H1 (cell line): ENCODE data around the gene MYLK4. TPM values are rescaled to one million over a fixed set of nuclear protein-coding genes. Genes with fewer than 3 reads are reported as not detected.

Experiments
- CTCF ChIA-PET: fragments of 300-600 bp; sonication (Branson Sonifier 250); formaldehyde crosslinking; loops from one replicate; lab custom pipeline; 2021; ENCODE audit not compliant: partially characterized antibody; lab: Charles Lee
- POLR2A ChIA-PET: fragments of 300-600 bp; sonication (Branson Sonifier 250); formaldehyde crosslinking; loops from one replicate; lab custom pipeline; 2021; ENCODE audit warnings: inconsistent platforms; ENCODE audit not compliant: partially characterized antibody; lab: Charles Lee
- DNase-seq, 2 experiments: peaks; one replicate each; pipeline versions ENCODE4 v3.0.0 to v3.0.0-alpha.2; 2010 to 2022; ENCODE audit warnings: low spot score in 2 of 2, low read depth in 1 of 2, mixed read lengths in 1 of 2
- FAIRE-seq: peaks from 2 replicates; lab custom pipeline; 2011; peaks lifted over from hg19 to GRCh38; lab: Jason Lieb, UNC
- H2AFZ ChIP-seq: 2 replicates; pipeline ENCODE4 v1.8.1; 2012; ENCODE audit warnings: low read length, inconsistent platforms
- H2AK5ac ChIP-seq: 2 replicates; pipeline ENCODE4 v1.6.1; 2013; ENCODE audit warnings: low read depth, low read length
- H2BK120ac ChIP-seq: replicated peaks from 2 replicates; pipeline ENCODE3; 2013; ENCODE audit warnings: low read depth, low read length, inconsistent platforms
- H2BK12ac ChIP-seq: 2 replicates; pipeline ENCODE4 v1.6.1; 2013; ENCODE audit warnings: low read depth, low read length
- H2BK15ac ChIP-seq: 2 replicates; pipeline ENCODE4 v1.6.1; 2013; ENCODE audit warnings: low read length
- H2BK20ac ChIP-seq: 2 replicates; pipeline ENCODE4 v1.6.1; 2013; ENCODE audit warnings: low read length
- H2BK5ac ChIP-seq: 2 replicates; pipeline ENCODE4 v1.6.1; 2013; ENCODE audit warnings: low read depth, low read length
- H3K14ac ChIP-seq: 2 replicates; pipeline ENCODE4 v1.6.1; 2013; ENCODE audit warnings: inconsistent platforms; ENCODE audit not compliant: insufficient read length
- H3K18ac ChIP-seq: 2 replicates; pipeline ENCODE4 v1.6.1; 2013; ENCODE audit warnings: low read length; ENCODE audit errors: extremely low read depth
- H3K23ac ChIP-seq: 2 replicates; pipeline ENCODE4 v1.6.1; 2013; ENCODE audit warnings: inconsistent platforms; ENCODE audit not compliant: insufficient read length
- H3K23me2 ChIP-seq: 2 replicates; pipeline ENCODE4 v1.6.1; 2013; ENCODE audit warnings: low read depth, low read length
- H3K27ac ChIP-seq: 2 replicates; pipeline ENCODE4 v1.6.1; 2011; ENCODE audit warnings: low read depth, low read length, inconsistent platforms
- H3K27me3 ChIP-seq, 4 experiments: replicated peaks in 1 of 4; 1 replicate in 1 of 4; 2 replicates in 3 of 4; pipeline versions ENCODE4 v1.6.1 to v1.8.1; 2011 to 2013; ENCODE audit warnings: low read length in 3 of 4, mild to moderate bottlenecking in 3 of 4, inconsistent platforms in 2 of 4, mixed read lengths in 2 of 4, moderate library complexity in 1 of 4; ENCODE audit not compliant: control insufficient read depth in 3 of 4, insufficient read depth in 3 of 4; ENCODE audit errors: extremely low read depth in 1 of 4
- H3K36me3 ChIP-seq, 4 experiments: 2 replicates each; pipeline versions ENCODE4 v1.6.1 to v1.8.1; 2011 to 2013; ENCODE audit warnings: mild to moderate bottlenecking in 4 of 4, low read length in 3 of 4, moderate library complexity in 2 of 4, control low read depth in 1 of 4, inconsistent platforms in 1 of 4; ENCODE audit not compliant: insufficient read depth in 4 of 4, control insufficient read depth in 2 of 4
- H3K4ac ChIP-seq: replicated peaks from 2 replicates; pipeline ENCODE3; 2013; ENCODE audit warnings: low read length, low read depth, mixed read lengths, inconsistent platforms; ENCODE audit not compliant: insufficient read length
- H3K4me1 ChIP-seq, 4 experiments: replicated peaks in 1 of 4; 1 replicate in 1 of 4; 2 replicates in 3 of 4; pipeline versions ENCODE4 v1.6.1 to v1.8.1; 2011 to 2013; ENCODE audit warnings: low read length in 3 of 4, inconsistent platforms in 2 of 4, mixed read lengths in 1 of 4; ENCODE audit not compliant: insufficient read depth in 4 of 4, control insufficient read depth in 3 of 4
- H3K4me2 ChIP-seq, 2 experiments: 2 replicates each; pipeline versions ENCODE4 v1.6.1 to v1.8.1; 2011 to 2013; ENCODE audit warnings: low read depth in 2 of 2, low read length in 2 of 2, control low read depth in 1 of 2, inconsistent platforms in 1 of 2, mild to moderate bottlenecking in 1 of 2; ENCODE audit not compliant: insufficient read depth in 1 of 2
- H3K4me3 ChIP-seq, 4 experiments: fragments of 200-600, 300-600 bp in 1 of 4; sonication (generic), shearing (Covaris generic), sonication (Bioruptor Twin) in 1 of 4; 2 replicates each; pipeline versions ENCODE4 v1.5.1 to v1.8.1; 2011 to 2016; ENCODE audit warnings: low read length in 4 of 4, low read depth in 3 of 4, control low read depth in 2 of 4, inconsistent platforms in 2 of 4, mild to moderate bottlenecking in 2 of 4, mixed read lengths in 1 of 4, moderate library complexity in 1 of 4; ENCODE audit not compliant: insufficient read depth in 2 of 4; ENCODE audit errors: extremely low read depth in 1 of 4
- H3K56ac ChIP-seq: replicated peaks from 2 replicates; pipeline ENCODE3; 2013; ENCODE audit warnings: low read depth, mild to moderate bottlenecking, mixed read lengths, low read length, inconsistent platforms; ENCODE audit not compliant: insufficient read length
- H3K79me1 ChIP-seq: 2 replicates; pipeline ENCODE4 v1.6.1; 2013; ENCODE audit warnings: low read depth, low read length, control low read depth
- H3K79me2 ChIP-seq, 2 experiments: 2 replicates each; pipeline versions ENCODE4 v1.6.1 to v1.8.1; 2012 to 2013; ENCODE audit warnings: low read length in 2 of 2, mild to moderate bottlenecking in 2 of 2, inconsistent platforms in 1 of 2; ENCODE audit not compliant: insufficient read depth in 2 of 2, control insufficient read depth in 1 of 2
- H3K9ac ChIP-seq, 4 experiments: replicated peaks in 1 of 4; 1 replicate in 1 of 4; 2 replicates in 3 of 4; pipeline versions ENCODE4 v1.6.1 to v1.8.1; 2011 to 2013; ENCODE audit warnings: low read depth in 3 of 4, low read length in 3 of 4, control low read depth in 2 of 4, mild to moderate bottlenecking in 2 of 4, moderate library complexity in 2 of 4, inconsistent platforms in 1 of 4; ENCODE audit errors: extremely low read depth in 1 of 4
- H3K9me3 ChIP-seq, 2 experiments: 2 replicates each; pipeline versions ENCODE4 v1.6.1 to v1.8.1; 2012 to 2013; ENCODE audit warnings: mild to moderate bottlenecking in 2 of 2, moderate library complexity in 2 of 2, control low read depth in 1 of 2, inconsistent platforms in 1 of 2, low read depth in 1 of 2, low read length in 1 of 2, mixed read lengths in 1 of 2; ENCODE audit not compliant: insufficient read depth in 2 of 2
- H4K20me1 ChIP-seq, 2 experiments: replicated peaks in 1 of 2; 2 replicates each; pipeline versions ENCODE3 to v1.8.1; 2011 to 2013; ENCODE audit warnings: inconsistent platforms in 2 of 2, low read length in 2 of 2, mild to moderate bottlenecking in 1 of 2; ENCODE audit not compliant: insufficient read depth in 2 of 2, control insufficient read depth in 1 of 2
- H4K5ac ChIP-seq: 2 replicates; pipeline ENCODE4 v1.6.1; 2013; ENCODE audit warnings: low read length, low read depth, mixed read lengths, inconsistent platforms; ENCODE audit not compliant: insufficient read length
- H4K8ac ChIP-seq: 2 replicates; pipeline ENCODE4 v1.8.0; 2013; ENCODE audit warnings: mild to moderate bottlenecking, moderate library complexity, low read length, inconsistent platforms; ENCODE audit not compliant: insufficient read depth; ENCODE audit errors: extremely low read depth
- H4K91ac ChIP-seq: replicated peaks from 2 replicates; pipeline ENCODE3; 2013; ENCODE audit warnings: low read length, mixed read lengths, inconsistent platforms; ENCODE audit not compliant: insufficient read length
- ATF2 ChIP-seq: IDR thresholded peaks from 2 replicates; pipeline ENCODE4 v1.6.1; 2012; ENCODE audit warnings: low read length, inconsistent platforms
- CREB1 ChIP-seq: IDR thresholded peaks from 2 replicates; pipeline ENCODE4 v1.6.1; 2012; ENCODE audit warnings: inconsistent platforms
- CTBP2 ChIP-seq: IDR thresholded peaks from 2 replicates; pipeline ENCODE4 v1.7.0; 2011; ENCODE audit warnings: borderline replicate concordance, mild to moderate bottlenecking, moderate library complexity, mixed read lengths, low read length; ENCODE audit not compliant: insufficient read depth, insufficient read length
- E2F6 ChIP-seq: IDR thresholded peaks from 2 replicates; pipeline ENCODE4 v1.6.1; 2012; ENCODE audit warnings: inconsistent platforms
- HDAC6 ChIP-seq: IDR thresholded peaks from one replicate; pipeline ENCODE4 v1.7.1; 2012; ENCODE audit warnings: low read depth, mild to moderate bottlenecking, inconsistent platforms, low read length, moderate library complexity
- JUN ChIP-seq: IDR thresholded peaks from 2 replicates; pipeline ENCODE4 v1.6.1; 2011; ENCODE audit warnings: low read depth, mild to moderate bottlenecking, improper control_type of control experiment, low read length
- RXRA ChIP-seq: IDR thresholded peaks from 2 replicates; pipeline ENCODE4 v1.6.1; 2011; ENCODE audit warnings: low read depth, mild to moderate bottlenecking, low read length, moderate library complexity; ENCODE audit not compliant: insufficient read depth
- SAP30 ChIP-seq: fragments of 300-600 bp; sonication (generic); IDR thresholded peaks from 2 replicates; pipeline ENCODE4 v1.7.1; 2012; ENCODE audit warnings: low read length, moderate library complexity, mild to moderate bottlenecking, inconsistent platforms; ENCODE audit not compliant: insufficient read depth, insufficient replicate concordance
- SIRT6 ChIP-seq: IDR thresholded peaks from one replicate; pipeline ENCODE4 v1.7.1; 2012; ENCODE audit warnings: low read length, inconsistent platforms
- SP2 ChIP-seq: IDR thresholded peaks from 2 replicates; pipeline ENCODE4 v1.6.1; 2012; ENCODE audit warnings: mild to moderate bottlenecking, low read length, inconsistent platforms
- WGBS, 2 experiments: shearing (Covaris generic) in 1 of 2; methylation state at CpG; one replicate each; pipeline versions ENCODE4 v1.1.6 to v1.1.7; 2013 to 2015; ENCODE audit warnings: low lambda C conversion rate in 2 of 2, mixed read lengths in 2 of 2, inconsistent platforms in 1 of 2, low coverage in 1 of 2, missing lambda C conversion rate in 1 of 2; ENCODE audit not compliant: insufficient replicate concordance in 2 of 2, insufficient coverage in 1 of 2, insufficient read length in 1 of 2; ENCODE audit errors: extremely low coverage in 1 of 2, missing lambda C conversion rate in 1 of 2; 5-methylcytosine and 5-hydroxymethylcytosine counted together
- polyA plus RNA-seq, 7 experiments: library from polyadenylated mRNA; depleted of rRNA in 3 of 7; stranded (reverse) in 5 of 7; unstranded in 2 of 7; fragments of >200 nt in 5 of 7; fragments of 200-250 nt in 2 of 7; gene quantifications; 1 replicate in 5 of 7; 2 replicates in 1 of 7; 4 replicates in 1 of 7; pipeline versions ENCODE4 v1.2.1 to v1.2.3, GENCODE V29; 2011 to 2013; ENCODE audit warnings: missing spikeins in 2 of 7, mixed read lengths in 2 of 7
- total RNA-seq: library from RNA; stranded (reverse); fragmentation: NEBNext Ultra II Directional; extraction: Animal tissue kit (Norgen Biotek cat#: 25700); gene quantifications from 2 replicates; pipeline ENCODE4 v1.2.1, GENCODE V29; 2021

Gene MYLK4
- total and polyA plus RNA-seq, 2 of the 8 experiments (the other 6 are each of a cell fraction or from before 2014, with no cell fraction given) = 0.11 to 0.17 TPM

GRCh38 chr6:2714111-2714895 lies 36.4 kb downstream of the MYLK4 start:
- H2BK20ac ChIP-seq = no peak overlapping the region
- CTCF ChIA-PET = interaction anchor here (1.2 kb wide), 1 partner anchor 18 kb away, joined by 4 read pairs; no protein-coding TSS in a partner anchor
- no peaks in the 10 kb centered on the region for H3K27me3 ChIP-seq
- no peak overlapping the region for H3K23ac ChIP-seq
- no peak overlapping the region for H3K27ac ChIP-seq
- H2AFZ ChIP-seq = no peak overlapping the region
- no peak for DNase-seq
- no peak overlapping the region for H3K4ac ChIP-seq
- H2AK5ac ChIP-seq = no peak overlapping the region
- H4K5ac ChIP-seq = no peak overlapping the region
- no peaks in the 10 kb centered on the region for H3K79me1 ChIP-seq
- H3K18ac ChIP-seq = no peak overlapping the region
- no peak for FAIRE-seq
- H2BK15ac ChIP-seq = no peak overlapping the region
- H4K20me1 ChIP-seq = no peaks in the 10 kb centered on the region
- H3K9me3 ChIP-seq = peaks cover 15 to 22% of the 10 kb centered on the region in 2 experiments
- H3K79me2 ChIP-seq = no peaks in the 10 kb centered on the region
- no peaks in the 10 kb centered on the region for H3K23me2 ChIP-seq
- no peak overlapping the region for H3K56ac ChIP-seq
- H3K36me3 ChIP-seq = no peaks in the 10 kb centered on the region
- H4K91ac ChIP-seq = no peak overlapping the region
- H3K4me3 ChIP-seq = no peak overlapping the region; a peak in 1 of 8 replicates
- no peak overlapping the region for H4K8ac ChIP-seq
- no peak overlapping the region for H2BK12ac ChIP-seq
- no peak overlapping the region for H3K4me2 ChIP-seq
- no peak overlapping the region for H3K9ac ChIP-seq
- POLR2A ChIA-PET = no interaction called here
- no peak overlapping the region for H2BK120ac ChIP-seq
- 85% methylated on average over 7 of the region's 7 CpGs; no CpG with 5 or more reads in 1 of the 2 experiments for WGBS, 2 experiments
- H2BK5ac ChIP-seq = no peak overlapping the region
- H3K4me1 ChIP-seq = 0 out of 7 replicates have a peak, but pooled peaks cover 0 to 2% (median 0%) of the 10 kb centered on the region in 4 experiments
- no peak overlapping the region for H3K14ac ChIP-seq
- TF ChIP-seq SP2 (no peak), HDAC6 (no peak), E2F6 (no peak), CREB1 (no peak), SAP30 (no peak), JUN (no peak), SIRT6 (no peak), CTBP2 (no peak), ATF2 (no peak), RXRA (no peak)
